ENCODE results near the gene GJA3.

- no peak for TF ChIP-seq CTCF (IDR thresholded peaks at IDR 0.05)
- no peak for TF ChIP-seq POLR2A (IDR thresholded peaks at IDR 0.05)
- no peak for TF ChIP-seq POLR2AphosphoS5 (IDR thresholded peaks at IDR 0.05)
These were observed 17.3 kb upstream of the GJA3 start for GRCh38 chr13:20178156-20178555.
